Fibroblast of pulmonary artery (primary cell): Measurements from ENCODE around the gene C11orf65.

ENCODE experiments used
- DNase-seq: peaks from one replicate; pipeline ENCODE4 v3.0.0-alpha.2; 2010; ENCODE audit warnings: low read depth
- H3K4me3 ChIP-seq: replicated peaks from 2 replicates; pipeline ENCODE4 v1.5.1; 2011; ENCODE audit warnings: low read depth, mild to moderate bottlenecking, control low read depth, low read length, moderate library complexity
- CTCF ChIP-seq: IDR thresholded peaks from 2 replicates; pipeline ENCODE4 v1.5.1; 2011; ENCODE audit warnings: mild to moderate bottlenecking, control low read depth, low read length, inconsistent platforms; ENCODE audit errors: missing control alignments

C11orf65 gene

GRCh38 chr11:108345767-108346166 lies 121.6 kb downstream of the C11orf65 start:
- TF ChIP-seq CTCF, result no peak

DNA sequence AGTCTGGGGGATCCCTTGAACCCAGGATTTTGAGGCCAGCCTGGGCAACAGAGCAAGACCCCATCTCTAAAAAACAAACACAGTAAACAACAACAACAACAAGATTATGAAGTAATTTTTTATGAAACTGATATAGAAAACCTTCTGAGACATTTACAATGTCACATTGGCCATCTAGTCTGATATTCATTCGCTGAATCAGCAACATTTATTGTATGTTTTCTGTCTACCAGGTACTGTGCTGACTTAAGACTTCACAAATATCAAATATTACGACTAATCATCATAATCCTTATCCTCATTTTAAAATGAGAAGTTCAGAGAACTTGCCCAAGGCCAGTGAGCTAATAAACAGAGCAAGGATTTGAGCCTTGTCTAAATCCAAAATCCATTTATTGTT lies 123.6 kb downstream of the C11orf65 start:
- DNase-seq, result no peak
- no peak for TF ChIP-seq CTCF
- H3K4me3 ChIP-seq, result no peak overlapping the region

More at GRCh38 chr11:108345767-108346166, 121.6 kb downstream of the C11orf65 start:
- no peak for DNase-seq
- no peak overlapping the region for H3K4me3 ChIP-seq

DNA sequence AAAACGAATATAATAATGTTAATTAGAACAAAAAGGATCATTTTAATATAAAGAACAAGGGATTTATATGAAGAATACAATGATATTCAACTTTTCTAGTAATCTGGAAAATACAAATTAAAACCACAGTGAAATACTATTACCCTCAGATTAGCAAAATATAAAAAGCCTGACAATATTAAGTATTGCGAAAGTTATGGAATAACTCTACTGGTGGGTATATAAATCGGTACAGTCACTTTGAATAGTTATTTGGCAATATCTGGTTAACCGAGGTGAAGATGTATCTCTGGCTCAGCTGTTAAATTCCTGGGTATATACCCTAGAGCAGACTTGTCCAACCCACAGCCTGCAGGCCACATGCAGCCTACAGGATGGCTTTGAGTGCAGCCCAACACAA lies 125.7 kb downstream of the C11orf65 start:
- no peak overlapping the region for H3K4me3 ChIP-seq
- no peak for DNase-seq
- TF ChIP-seq CTCF, result no peak

DNA sequence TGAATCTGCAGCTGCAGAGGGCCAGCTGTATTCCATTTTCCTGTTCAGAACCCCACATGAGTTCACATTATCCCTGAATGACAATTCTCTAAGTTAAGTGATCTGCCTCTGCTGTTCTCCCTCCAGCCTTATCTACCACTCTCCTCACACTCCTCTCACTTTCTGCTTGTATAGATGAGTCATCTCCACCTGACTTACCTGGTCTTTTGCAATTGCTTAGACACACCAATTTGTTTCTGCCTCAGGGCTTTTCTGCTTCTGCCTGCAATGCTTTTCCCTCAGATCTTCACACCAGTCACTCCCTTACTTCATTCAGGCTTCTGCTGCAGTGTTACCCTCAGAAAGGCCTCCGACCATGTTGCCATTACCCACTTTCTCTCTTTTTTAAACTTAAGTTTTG lies 126.4 kb downstream of the C11orf65 start:
- H3K4me3 ChIP-seq, result no peak overlapping the region
- DNase-seq, result no peak
- TF ChIP-seq CTCF, result no peak

DNA sequence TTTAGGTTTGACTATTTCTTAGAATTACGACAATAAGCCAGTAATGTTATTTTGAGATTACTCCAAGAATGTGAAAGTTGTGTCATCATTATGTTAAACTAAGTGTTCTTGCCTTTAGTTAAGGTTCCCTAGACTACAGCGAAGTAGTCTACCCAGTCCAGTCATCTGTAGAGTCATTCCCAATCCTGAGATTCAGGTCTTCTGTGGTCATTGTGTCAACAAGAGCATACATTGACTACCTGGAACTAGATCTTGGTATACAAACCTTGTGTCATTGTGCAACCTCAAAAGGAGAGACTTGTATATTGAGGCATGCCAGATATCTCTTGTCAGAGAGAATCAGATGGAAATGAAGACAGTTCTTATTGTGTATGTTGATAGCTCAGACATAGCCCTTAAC lies 128.6 kb downstream of the C11orf65 start:
- H3K4me3 ChIP-seq, result no peak overlapping the region
- no peak for TF ChIP-seq CTCF
- no peak for DNase-seq

GRCh38 chr11:108333403-108333899 lies 133.9 kb downstream of the C11orf65 start:
- no peak for TF ChIP-seq CTCF
- H3K4me3 ChIP-seq, result no peak overlapping the region
- no peak for DNase-seq
